Measurements from ENCODE around the gene SLC2A6. TPM values are rescaled to one million over a fixed set of nuclear protein-coding genes. Genes with fewer than 3 reads are reported as not detected.

Gene SLC2A6
- polyA plus RNA-seq, 1 donor (not counting 4 experiments of a cell fraction or from before 2014, with no cell fraction given), result 15.9 TPM

DNA sequence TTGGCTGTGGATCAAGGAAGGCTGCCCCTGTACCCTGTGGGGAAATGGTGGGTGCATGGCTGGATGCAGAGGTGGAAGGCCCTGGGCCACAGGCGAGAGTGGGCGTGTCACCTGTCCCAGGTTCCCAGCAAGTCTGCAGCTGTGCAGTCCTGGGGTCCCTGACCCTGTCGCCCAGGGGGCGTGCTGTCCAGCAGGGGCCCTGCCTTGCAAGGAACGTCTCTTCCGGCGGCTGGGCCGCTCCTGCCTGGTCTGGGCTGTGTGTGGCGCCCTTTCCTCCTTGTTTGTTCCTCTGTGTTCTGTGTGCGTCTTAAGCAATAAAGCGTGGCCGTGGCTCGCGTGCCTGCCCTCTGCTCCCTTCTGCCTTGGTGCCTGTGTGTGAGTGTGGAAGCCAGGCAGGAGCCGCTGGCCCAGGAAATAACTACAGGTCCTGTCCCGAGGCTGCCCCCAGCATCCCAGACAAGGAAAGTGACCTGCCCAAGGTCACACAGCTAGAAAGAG is 8.4 kb downstream of the SLC2A6 start:
- no peak overlapping the region for H3K4me2 ChIP-seq (ENCODE audit: control insufficient read depth, extremely low read depth, insufficient read depth, low read depth, low read length)
- H3K4me1 ChIP-seq (ENCODE audit: control insufficient read depth, extremely low read depth, insufficient read depth, low read length), result no peaks in the 10 kb centered on the region
- TF ChIP-seq, protein P1, sequence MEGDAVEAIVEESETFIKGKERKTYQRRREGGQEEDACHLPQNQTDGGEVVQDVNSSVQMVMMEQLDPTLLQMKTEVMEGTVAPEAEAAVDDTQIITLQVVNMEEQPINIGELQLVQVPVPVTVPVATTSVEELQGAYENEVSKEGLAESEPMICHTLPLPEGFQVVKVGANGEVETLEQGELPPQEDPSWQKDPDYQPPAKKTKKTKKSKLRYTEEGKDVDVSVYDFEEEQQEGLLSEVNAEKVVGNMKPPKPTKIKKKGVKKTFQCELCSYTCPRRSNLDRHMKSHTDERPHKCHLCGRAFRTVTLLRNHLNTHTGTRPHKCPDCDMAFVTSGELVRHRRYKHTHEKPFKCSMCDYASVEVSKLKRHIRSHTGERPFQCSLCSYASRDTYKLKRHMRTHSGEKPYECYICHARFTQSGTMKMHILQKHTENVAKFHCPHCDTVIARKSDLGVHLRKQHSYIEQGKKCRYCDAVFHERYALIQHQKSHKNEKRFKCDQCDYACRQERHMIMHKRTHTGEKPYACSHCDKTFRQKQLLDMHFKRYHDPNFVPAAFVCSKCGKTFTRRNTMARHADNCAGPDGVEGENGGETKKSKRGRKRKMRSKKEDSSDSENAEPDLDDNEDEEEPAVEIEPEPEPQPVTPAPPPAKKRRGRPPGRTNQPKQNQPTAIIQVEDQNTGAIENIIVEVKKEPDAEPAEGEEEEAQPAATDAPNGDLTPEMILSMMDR (optimal IDR thresholded peaks at IDR 0.05 in 1 of 3, IDR thresholded peaks at IDR 0.05 in 1 of 3, conservative IDR thresholded peaks at IDR 0.05 in 1 of 3; ENCODE audit: extremely low read depth in 1 of 3, insufficient read depth in 2 of 3, low read length in 3 of 3), result no peak
- no peak for TF ChIP-seq EZH2 (IDR thresholded peaks at IDR 0.05; ENCODE audit: low read length)
- no peak overlapping the region for H3K4me3 ChIP-seq (ENCODE audit: control insufficient read depth in 2 of 3, extremely low read depth in 1 of 3, insufficient read depth in 2 of 3, low read depth in 1 of 3, low read length in 3 of 3)
- H3K79me2 ChIP-seq (ENCODE audit: control insufficient read depth, insufficient read depth, low read length), result no peaks in the 10 kb centered on the region
- H4K20me1 ChIP-seq (ENCODE audit: control insufficient read depth, extremely low read depth, insufficient read depth, low read length), result peaks cover 3% of the 10 kb centered on the region
- no peaks in the 10 kb centered on the region for H3K9me1 ChIP-seq (ENCODE audit: control insufficient read depth, extremely low read depth, insufficient read depth, low read length)
- peaks cover 17 to 28% of the 10 kb centered on the region in 2 experiments for H3K36me3 ChIP-seq (ENCODE audit: control insufficient read depth in 2 of 2, extremely low read depth in 1 of 2, insufficient read depth in 2 of 2, low read length in 2 of 2)
- H3K27ac ChIP-seq (ENCODE audit: control insufficient read depth, insufficient read depth, low read length), result no peak overlapping the region
- H3K9ac ChIP-seq (ENCODE audit: control insufficient read depth, extremely low read depth, insufficient read depth, low read length), result no peak overlapping the region
- H3K9me3 ChIP-seq (ENCODE audit: control insufficient read depth, low read depth, low read length), result no peaks in the 10 kb centered on the region
- FAIRE-seq, result no peak
- H3K27me3 ChIP-seq (ENCODE audit: control insufficient read depth, extremely low read depth, insufficient read depth, low read length), result no peaks in the 10 kb centered on the region
- no peak for DNase-seq (ENCODE audit: low read depth, low spot score)
- dilution Hi-C loops (cut with MboI; ENCODE audit: extremely low pct_ligation_motif_present, low sequenced_read_pairs), result no loop called here
- no peak overlapping the region for H2AFZ ChIP-seq (ENCODE audit: control insufficient read depth, low read length)

DNA sequence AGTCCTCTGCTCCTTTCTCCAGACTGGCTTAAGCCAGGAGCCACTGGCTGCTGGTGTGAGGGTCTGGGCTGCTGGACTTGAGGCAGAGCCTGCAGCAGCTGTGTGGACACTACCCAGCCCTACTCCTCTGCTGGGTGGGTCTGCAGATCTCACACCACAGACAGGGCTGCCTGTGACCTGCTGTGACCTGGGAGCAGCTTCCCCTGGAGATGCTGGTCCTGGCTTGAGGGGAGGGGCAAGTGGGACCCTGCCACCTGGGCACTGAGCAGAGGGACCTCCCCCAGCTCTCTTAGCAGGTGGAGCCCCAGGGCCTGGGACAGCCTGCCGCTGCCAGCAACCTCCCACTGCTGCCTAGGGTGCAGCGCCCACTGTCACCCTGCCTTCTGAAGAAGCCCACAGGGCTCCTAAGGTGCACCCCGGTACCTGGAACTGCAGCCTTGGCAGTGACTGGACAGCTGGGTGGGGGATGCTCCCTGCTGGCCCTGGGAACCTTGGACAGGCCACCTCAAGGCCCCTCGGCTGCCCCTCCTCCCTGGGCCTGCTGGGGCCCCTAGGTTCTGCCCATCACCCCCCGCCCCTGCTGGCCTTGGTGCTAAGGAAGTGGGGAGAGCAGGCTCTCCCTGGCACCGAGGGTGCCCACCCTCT is 10.0 kb downstream of the SLC2A6 start:
- Histone ChIP-seq H3K27ac (ENCODE audit: control insufficient read depth, insufficient read depth, low read length) (no peak overlapping the region), H3K36me3 (ENCODE audit: control insufficient read depth in 2 of 2, extremely low read depth in 1 of 2, insufficient read depth in 2 of 2, low read length in 2 of 2) (peaks cover 7 to 21% of the 10 kb centered on the region in 2 experiments), H3K27me3 (ENCODE audit: control insufficient read depth, extremely low read depth, insufficient read depth, low read length) (no peaks in the 10 kb centered on the region), H2AFZ (ENCODE audit: control insufficient read depth, low read length) (no peak overlapping the region), H3K4me1 (ENCODE audit: control insufficient read depth, extremely low read depth, insufficient read depth, low read length) (no peaks in the 10 kb centered on the region), H3K9me1 (ENCODE audit: control insufficient read depth, extremely low read depth, insufficient read depth, low read length) (no peaks in the 10 kb centered on the region), H3K4me3 (ENCODE audit: control insufficient read depth in 2 of 3, extremely low read depth in 1 of 3, insufficient read depth in 2 of 3, low read depth in 1 of 3, low read length in 3 of 3) (no peak overlapping the region), H3K9me3 (ENCODE audit: control insufficient read depth, low read depth, low read length) (no peaks in the 10 kb centered on the region), H3K9ac (ENCODE audit: control insufficient read depth, extremely low read depth, insufficient read depth, low read length) (no peak overlapping the region), H3K79me2 (ENCODE audit: control insufficient read depth, insufficient read depth, low read length) (no peaks in the 10 kb centered on the region), H4K20me1 (ENCODE audit: control insufficient read depth, extremely low read depth, insufficient read depth, low read length) (no peaks in the 10 kb centered on the region), H3K4me2 (ENCODE audit: control insufficient read depth, extremely low read depth, insufficient read depth, low read depth, low read length) (no peak overlapping the region)
- FAIRE-seq, result no peak
- no peak for DNase-seq (ENCODE audit: low read depth, low spot score)
- dilution Hi-C loops (cut with MboI; ENCODE audit: extremely low pct_ligation_motif_present, low sequenced_read_pairs), result no loop called here
- TF ChIP-seq, protein P1 (optimal IDR thresholded peaks at IDR 0.05 in 1 of 3, IDR thresholded peaks at IDR 0.05 in 1 of 3, conservative IDR thresholded peaks at IDR 0.05 in 1 of 3; ENCODE audit: extremely low read depth in 1 of 3, insufficient read depth in 2 of 3, low read length in 3 of 3), result no peak
- no peak for TF ChIP-seq EZH2 (IDR thresholded peaks at IDR 0.05; ENCODE audit: low read length)

Data from keratinocyte (primary cell).